IPS-15b (cell line): Measurements from ENCODE around the gene TMEM109.
A peak's percentile ranks its signal among the peaks of the same experiment; 100 is the strongest.

Source experiments
- H3K27me3 ChIP-seq: one replicate; pipeline ENCODE4 v1.6.1; 2013; ENCODE audit warnings: low read length; ENCODE audit not compliant: control insufficient read depth, insufficient read depth
- H3K36me3 ChIP-seq: one replicate; pipeline ENCODE4 v1.6.1; 2013; ENCODE audit warnings: low read length; ENCODE audit not compliant: control insufficient read depth, insufficient read depth
- H3K4me1 ChIP-seq: one replicate; pipeline ENCODE4 v1.6.1; 2013; ENCODE audit warnings: mild to moderate bottlenecking, low read length; ENCODE audit not compliant: control insufficient read depth, insufficient read depth
- H3K4me3 ChIP-seq: one replicate; pipeline ENCODE4 v1.5.1; 2013; ENCODE audit warnings: low read depth, low read length
- H3K9ac ChIP-seq: one replicate; pipeline ENCODE4 v1.6.1; 2013; ENCODE audit warnings: low read depth, mild to moderate bottlenecking, low read length
- H3K9me3 ChIP-seq: one replicate; pipeline ENCODE4 v1.6.1; 2013; ENCODE audit warnings: mild to moderate bottlenecking, low read length; ENCODE audit not compliant: control insufficient read depth, insufficient read depth

Gene TMEM109

GRCh38 chr11:60942970-60943565, 29.1 kb downstream of the TMEM109 start:
- Histone ChIP-seq H3K4me1 (peaks cover 3% of the 10 kb centered on the region), H3K4me3 (no peak overlapping the region), H3K27me3 (no peaks in the 10 kb centered on the region), H3K9me3 (no peaks in the 10 kb centered on the region), H3K36me3 (no peaks in the 10 kb centered on the region), H3K9ac (no peak overlapping the region)

DNA sequence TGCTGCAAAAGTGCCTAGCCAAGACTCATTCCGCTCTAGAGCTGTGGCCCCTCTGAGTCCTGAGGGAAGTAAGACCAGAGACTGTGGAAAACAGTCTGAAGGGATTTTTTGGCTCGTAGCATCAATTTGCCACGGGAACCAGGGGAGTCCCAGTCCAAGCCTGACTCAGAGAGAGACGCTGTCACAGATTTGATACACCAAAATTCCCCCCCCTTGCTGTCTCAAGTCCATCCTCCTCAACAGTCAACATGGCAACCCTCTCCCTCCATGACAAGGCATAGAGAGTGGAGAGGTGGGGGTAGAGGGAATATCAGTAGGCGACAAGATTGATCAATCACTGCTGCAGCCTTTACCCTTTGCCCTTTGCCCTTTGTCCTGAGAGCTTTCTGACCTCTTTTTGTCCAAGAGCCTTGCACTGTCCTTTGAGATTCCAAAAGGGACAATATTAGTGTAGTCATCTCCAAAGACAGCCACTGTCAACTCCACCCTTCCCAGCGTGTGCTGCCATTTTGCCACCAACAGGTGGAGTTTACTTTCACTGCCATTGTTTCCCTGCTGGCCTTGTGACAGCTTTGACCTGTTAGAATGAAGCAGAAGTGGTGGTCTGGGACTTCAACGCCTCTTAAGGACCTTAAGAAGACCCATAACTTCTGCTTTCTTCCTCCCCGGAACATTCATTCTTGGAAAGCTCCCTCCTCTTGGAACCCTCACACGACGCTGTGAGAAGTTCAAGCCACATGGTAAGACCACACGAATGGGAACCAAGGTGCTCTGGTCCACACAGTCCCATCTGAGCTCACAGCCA, 30.7 kb downstream of the TMEM109 start:
- no peaks in the 10 kb centered on the region for H3K9me3 ChIP-seq
- H3K36me3 ChIP-seq: no peaks in the 10 kb centered on the region
- H3K4me3 ChIP-seq: no peak overlapping the region
- H3K9ac ChIP-seq: no peak overlapping the region
- peaks cover 6% of the 10 kb centered on the region for H3K4me1 ChIP-seq
- H3K27me3 ChIP-seq: peaks cover 2% of the 10 kb centered on the region

GRCh38 chr11:60945295-60945667, 31.3 kb downstream of the TMEM109 start:
- no peak overlapping the region for H3K4me3 ChIP-seq
- H3K27me3 ChIP-seq: peaks cover 7% of the 10 kb centered on the region
- H3K9me3 ChIP-seq: no peaks in the 10 kb centered on the region
- H3K4me1 ChIP-seq: peaks cover 6% of the 10 kb centered on the region
- H3K36me3 ChIP-seq: no peaks in the 10 kb centered on the region
- H3K9ac ChIP-seq: no peak overlapping the region

DNA sequence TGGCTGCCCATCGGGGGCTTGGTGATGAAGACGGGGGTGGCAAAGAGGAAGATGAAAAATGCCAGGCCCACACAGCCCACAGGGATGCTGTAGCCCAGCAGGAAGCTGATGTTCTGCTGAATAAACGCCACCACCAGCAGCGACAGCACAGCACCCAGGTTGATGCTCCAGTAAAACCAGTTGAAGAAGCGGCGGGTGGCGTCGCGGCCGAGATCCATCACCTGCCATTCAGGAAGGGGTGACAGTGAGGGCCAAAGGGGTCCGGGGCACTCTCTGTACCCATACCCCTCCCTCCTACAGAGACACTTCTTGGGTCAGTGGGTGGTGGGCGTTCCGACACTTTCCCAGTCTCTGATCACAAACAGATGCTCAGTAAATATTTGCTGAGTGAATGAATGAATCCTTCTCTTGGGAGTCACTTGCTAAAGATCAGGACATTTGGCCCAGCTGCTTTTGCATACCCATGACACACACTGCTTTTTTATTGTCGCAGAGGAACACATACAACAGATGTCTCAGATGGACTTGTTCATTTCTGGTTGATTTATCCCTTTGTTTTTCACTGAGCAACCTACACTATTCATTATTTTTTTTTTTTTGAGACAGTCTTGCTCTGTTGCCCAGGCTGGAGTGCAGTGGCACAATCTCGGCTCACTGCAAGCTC, 32.8 kb downstream of the TMEM109 start:
- no peak overlapping the region for H3K4me3 ChIP-seq
- H3K9me3 ChIP-seq: no peaks in the 10 kb centered on the region
- H3K4me1 ChIP-seq: peaks cover 6% of the 10 kb centered on the region
- no peak overlapping the region for H3K9ac ChIP-seq
- peaks cover 13% of the 10 kb centered on the region for H3K27me3 ChIP-seq
- H3K36me3 ChIP-seq: no peaks in the 10 kb centered on the region

GRCh38 chr11:60947700-60948099, 33.7 kb downstream of the TMEM109 start:
- no peak overlapping the region for H3K4me3 ChIP-seq
- no peak overlapping the region for H3K9ac ChIP-seq
- peaks cover 6% of the 10 kb centered on the region for H3K4me1 ChIP-seq
- no peaks in the 10 kb centered on the region for H3K9me3 ChIP-seq
- no peaks in the 10 kb centered on the region for H3K36me3 ChIP-seq
- H3K27me3 ChIP-seq: peaks cover 18% of the 10 kb centered on the region

GRCh38 chr11:60948250-60948649, 34.3 kb downstream of the TMEM109 start:
- Histone ChIP-seq H3K4me3 (no peak overlapping the region), H3K9me3 (no peaks in the 10 kb centered on the region), H3K4me1 (peaks cover 6% of the 10 kb centered on the region), H3K36me3 (no peaks in the 10 kb centered on the region), H3K9ac (no peak overlapping the region), H3K27me3 (peaks cover 20% of the 10 kb centered on the region)

DNA sequence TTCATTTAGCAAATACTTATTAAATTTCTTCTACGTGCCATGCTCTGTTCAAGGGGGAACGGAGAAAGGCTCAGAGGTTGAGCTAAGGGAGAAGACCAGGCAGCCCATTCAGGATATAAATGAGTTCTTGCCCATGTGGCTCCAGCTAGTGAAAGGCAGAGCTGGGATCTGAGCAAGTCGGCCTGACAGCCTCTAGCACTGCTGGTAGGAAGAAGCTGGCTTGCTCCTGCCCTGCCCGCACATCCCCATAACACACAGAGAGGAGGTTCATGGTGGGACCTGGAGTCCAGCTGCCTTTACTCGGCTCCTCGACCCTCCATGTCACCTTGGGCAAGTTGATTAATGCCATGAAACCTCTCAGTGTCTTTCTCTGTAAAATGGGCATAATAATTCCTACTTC, 36.1 kb downstream of the TMEM109 start:
- H3K4me1 ChIP-seq: peaks cover 6% of the 10 kb centered on the region

GRCh38 chr11:60950933-60951605, 37.1 kb downstream of the TMEM109 start:
- H3K27me3 ChIP-seq: peaks cover 20% of the 10 kb centered on the region
- peak overlapping the region; percentile 56 for H3K4me3 ChIP-seq
- H3K9me3 ChIP-seq: no peaks in the 10 kb centered on the region
- peaks cover 6% of the 10 kb centered on the region for H3K4me1 ChIP-seq
- H3K9ac ChIP-seq: peak overlapping the region; percentile 54
- H3K36me3 ChIP-seq: no peaks in the 10 kb centered on the region

More for the DNA sequence above, 36.1 kb downstream of the TMEM109 start:
- peak overlapping the region; percentile 2 for H3K4me3 ChIP-seq
- H3K9me3 ChIP-seq: no peaks in the 10 kb centered on the region
- peaks cover 20% of the 10 kb centered on the region for H3K27me3 ChIP-seq
- no peak overlapping the region for H3K9ac ChIP-seq
- no peaks in the 10 kb centered on the region for H3K36me3 ChIP-seq

GRCh38 chr11:60951606-60951903, 37.6 kb downstream of the TMEM109 start:
- Histone ChIP-seq H3K4me1 (peaks cover 6% of the 10 kb centered on the region), H3K9me3 (no peaks in the 10 kb centered on the region), H3K9ac (no peak overlapping the region), H3K36me3 (no peaks in the 10 kb centered on the region), H3K4me3 (peak overlapping the region; percentile 56), H3K27me3 (peaks cover 20% of the 10 kb centered on the region)

DNA sequence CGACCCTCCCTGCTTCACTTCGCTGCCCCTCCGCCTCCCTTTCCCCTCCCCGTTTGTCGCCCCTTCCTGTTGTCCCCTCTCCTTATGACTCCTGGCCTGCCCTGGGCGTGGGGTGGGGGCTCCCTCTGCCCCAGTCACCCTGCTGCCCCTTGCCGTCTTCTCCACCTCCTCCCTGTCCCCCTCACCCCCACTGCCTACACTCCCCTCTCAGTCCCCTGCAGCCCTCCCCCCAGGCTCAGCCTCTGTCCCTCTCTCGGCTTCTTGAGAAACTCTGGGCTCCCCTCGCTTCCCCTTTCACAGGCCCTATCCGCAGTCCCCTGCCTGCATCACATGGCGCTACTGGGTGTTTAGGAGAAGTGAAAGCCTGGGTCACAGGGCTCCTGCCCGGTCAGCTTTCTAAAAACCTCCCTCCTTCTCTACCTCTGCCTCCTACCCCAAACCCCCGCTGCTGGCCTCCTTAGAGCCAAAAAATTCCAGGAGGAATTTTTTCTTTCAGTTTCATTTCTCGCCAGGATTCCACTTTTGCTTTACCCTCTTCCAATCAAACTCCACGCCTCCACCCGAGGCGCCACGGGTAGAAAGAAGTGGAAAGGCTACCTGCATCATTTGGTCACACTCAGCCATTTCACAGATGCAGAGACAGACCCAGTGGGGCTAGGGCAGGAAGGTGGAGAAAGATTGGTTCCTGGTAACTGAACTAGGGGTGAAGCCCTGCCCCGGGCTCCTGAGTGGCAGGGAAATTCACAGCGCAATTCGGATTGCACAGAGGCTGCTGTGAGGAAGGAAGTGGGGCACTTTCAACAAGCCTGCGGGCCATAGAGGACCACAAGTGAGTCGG, 38.2 kb downstream of the TMEM109 start, which contains the start of gene SLC15A3:
Gene SLC15A3 (minus strand): TSS at position 273 of the 838 bp plus-strand sequence. CDS start 625 bp downstream, outside the sequence.
- Histone ChIP-seq H3K4me3 (peak within 1 kb of the TSS; percentile 56), H3K9ac (peak within 1 kb of the TSS; percentile 54), H3K27me3 (peaks cover 20% of the 10 kb centered on the region), H3K36me3 (no peaks in the 10 kb centered on the region), H3K9me3 (no peaks in the 10 kb centered on the region), H3K4me1 (peaks cover 6% of the 10 kb centered on the region)

- Histone ChIP-seq H3K4me3 (peak overlapping the region; percentile 56), H3K4me1 (peaks cover 5% of the 10 kb centered on the region), H3K36me3 (no peaks in the 10 kb centered on the region), H3K27me3 (peaks cover 20% of the 10 kb centered on the region), H3K9me3 (no peaks in the 10 kb centered on the region), H3K9ac (peak overlapping the region; percentile 41)
These were observed 38.8 kb downstream of the TMEM109 start for GRCh38 chr11:60952742-60953170.
